NCI-H2227 (cell line): ENCODE results near the gene FBLL1.
"Not testable (repeated sequence)": the region's sequence is repeated elsewhere in the genome, so short reads cannot be mapped to it uniquely, and the experiment has no call there.

ENCODE experiments used
- DNase-seq: peaks from one replicate; lab custom pipeline; 2025; ENCODE audit not compliant: unreplicated experiment; lab: John Stamatoyannopoulos, UW

The FBLL1 gene

DNA sequence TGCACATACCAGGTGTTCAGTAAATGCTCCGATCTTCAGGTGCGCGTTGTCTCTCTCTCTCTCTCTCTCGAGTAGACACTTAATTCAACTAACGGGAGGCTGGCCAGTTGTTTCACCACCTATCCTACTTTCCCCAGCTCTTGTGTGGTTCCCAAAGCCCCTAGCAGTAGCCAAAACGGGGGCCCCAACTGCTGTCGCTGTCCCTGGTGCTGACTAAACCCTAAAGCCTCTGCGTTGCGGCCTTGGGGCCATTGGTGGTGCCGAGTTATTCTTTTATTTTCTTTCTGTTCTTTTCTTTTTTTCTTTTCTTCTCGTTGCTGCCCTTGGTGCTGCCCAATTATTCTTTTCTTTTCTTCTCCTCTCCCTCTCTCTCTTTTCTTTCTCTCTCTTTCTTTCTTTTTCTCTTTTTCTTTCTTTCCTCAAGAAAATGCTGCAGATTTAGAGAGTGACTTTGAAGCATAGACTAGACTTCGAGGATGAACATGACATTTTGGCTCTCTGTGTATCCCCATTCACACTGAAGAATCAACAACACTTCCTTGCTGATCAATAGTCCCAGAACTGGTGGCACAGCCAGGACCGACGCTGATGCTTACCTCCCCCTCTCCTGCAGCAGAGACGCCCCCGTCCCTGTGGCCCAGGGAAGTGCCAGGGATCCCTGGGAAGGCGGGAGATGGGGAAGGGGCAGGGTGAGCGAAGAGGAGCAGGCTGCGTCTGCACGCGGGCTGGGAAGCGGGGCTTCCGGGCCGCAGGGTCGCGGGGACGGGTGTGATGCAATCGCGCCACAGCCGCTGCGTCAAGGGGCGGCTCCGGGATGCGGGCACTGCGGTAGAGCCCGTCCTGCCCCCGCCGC is at the start of gene FBLL1:
Gene FBLL1 (plus strand): TSS at position 785 of the 853 bp plus-strand sequence. CDS start 200 bp downstream, outside the sequence.
- peak; percentile 66 for DNase-seq

- no peak for DNase-seq
Observed at GRCh38 chr5:168480601-168481000, 48.5 kb upstream of the FBLL1 start.

DNA sequence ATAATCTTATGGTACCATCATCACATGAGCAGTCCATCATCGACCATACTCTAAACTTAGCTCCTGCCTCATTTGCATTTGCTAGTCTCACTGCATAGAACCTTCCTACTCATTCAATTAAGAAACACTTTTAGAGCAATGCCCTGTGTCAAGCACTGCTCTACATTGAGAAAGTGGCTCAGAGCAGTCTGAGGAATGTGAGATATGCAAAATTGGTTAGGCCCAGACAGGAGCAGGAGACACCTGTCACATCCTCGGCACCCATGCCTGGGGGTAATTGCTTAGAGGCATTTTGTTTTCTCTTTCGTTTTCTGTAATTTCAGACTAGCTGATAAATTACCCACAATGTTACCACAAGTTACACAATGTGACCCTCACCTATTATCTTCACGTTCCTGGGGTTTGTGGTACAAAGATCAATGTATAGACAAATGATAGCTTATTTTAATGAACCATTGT is 47.7 kb upstream of the FBLL1 start:
- no peak for DNase-seq

- no peak for DNase-seq
Observed at GRCh38 chr5:168482361-168482760, 46.7 kb upstream of the FBLL1 start.

DNA sequence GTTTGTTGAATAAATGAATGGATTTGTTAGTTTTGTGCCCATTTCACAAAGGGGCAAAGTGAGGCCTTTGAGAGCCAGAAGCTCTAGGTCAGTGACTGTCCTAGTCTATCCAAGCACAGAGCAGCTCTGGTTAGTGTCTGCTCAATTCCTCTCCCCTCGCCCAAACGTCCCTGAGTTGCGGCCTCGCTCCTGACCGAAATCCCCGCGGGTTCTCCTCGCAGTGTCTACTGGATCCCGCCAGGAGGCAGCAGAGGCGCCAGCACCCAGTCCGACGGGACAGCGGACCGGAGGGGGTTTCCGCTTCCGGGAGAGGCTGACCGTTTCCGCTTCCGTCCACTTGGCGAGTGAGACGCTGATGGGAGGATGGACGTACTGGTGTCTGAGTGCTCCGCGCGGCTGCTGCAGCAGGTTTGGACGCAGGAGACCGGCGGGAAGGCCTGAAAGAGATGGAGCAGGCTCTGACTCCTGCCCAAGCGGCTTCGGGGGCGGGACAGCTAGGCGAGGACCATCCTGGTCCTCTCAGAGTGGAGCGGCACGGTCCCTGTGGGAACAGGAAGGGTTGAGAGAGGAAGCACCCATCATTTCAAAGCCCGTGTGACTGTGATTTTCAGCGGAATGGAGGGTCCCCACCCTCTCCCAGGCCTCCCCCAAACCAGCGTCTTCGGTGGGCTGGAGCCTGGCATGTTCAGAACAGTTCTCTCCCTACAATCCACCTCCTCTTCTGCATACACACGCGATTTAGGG is 42.8 kb upstream of the FBLL1 start, which contains the start of gene RARS1:
Gene RARS1 (plus strand): TSS at position 336 of the 744 bp plus-strand sequence. CDS start 28 bp downstream, at position 364.
- peak; percentile 92 for DNase-seq

- no peak for DNase-seq
Observed at GRCh38 chr5:168489059-168489458, 40.0 kb upstream of the FBLL1 start.

DNA sequence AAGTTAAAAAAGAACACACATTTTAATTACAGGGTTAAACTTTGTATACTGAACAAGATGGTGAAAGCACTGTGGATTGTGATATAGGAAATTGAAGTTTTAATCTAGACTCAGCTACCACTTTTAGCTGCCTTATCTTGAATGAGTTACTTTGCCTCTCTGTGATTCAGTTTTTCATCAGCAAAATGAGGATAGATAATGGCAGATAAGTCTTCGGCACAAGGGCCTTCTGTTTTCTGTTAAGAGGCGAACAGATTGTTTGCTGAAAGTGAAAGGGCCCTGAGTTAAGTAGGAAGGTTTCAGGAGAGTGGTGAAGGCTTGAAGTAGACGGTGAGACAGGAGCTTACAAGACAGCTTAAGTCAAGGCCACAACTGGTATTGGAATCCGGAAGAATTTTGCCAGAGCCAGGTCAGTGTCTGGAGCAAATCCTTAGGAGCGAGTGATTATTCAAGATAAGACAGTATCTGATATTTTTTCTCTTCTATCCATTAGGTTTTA is 35.0 kb upstream of the FBLL1 start:
- no peak for DNase-seq

GRCh38 chr5:168502563-168503237 is 26.4 kb upstream of the FBLL1 start:
- DNase-seq = no peak

GRCh38 chr5:168513861-168514428 is 15.2 kb upstream of the FBLL1 start:
- no peak for DNase-seq

DNA sequence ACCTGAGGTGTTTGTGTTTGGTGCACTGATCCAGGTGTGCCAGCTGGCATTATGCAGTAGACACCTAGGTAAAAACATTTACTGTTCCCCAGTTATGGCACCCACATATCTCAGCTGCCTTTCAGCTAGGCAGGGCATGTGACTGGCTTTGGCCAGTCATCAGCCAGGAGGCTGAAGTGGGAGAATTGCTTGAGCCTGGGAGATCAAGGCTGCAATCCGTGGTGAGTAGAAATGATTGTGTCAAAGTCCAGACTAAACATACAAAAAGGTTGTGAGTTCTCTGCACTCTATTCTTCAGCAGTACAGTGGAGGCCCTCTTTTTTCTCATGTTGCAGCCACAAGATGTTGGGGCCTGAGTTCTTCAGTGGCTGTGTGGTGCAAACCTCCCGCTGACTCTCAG is 3.2 kb upstream of the FBLL1 start:
- DNase-seq = no peak

DNA sequence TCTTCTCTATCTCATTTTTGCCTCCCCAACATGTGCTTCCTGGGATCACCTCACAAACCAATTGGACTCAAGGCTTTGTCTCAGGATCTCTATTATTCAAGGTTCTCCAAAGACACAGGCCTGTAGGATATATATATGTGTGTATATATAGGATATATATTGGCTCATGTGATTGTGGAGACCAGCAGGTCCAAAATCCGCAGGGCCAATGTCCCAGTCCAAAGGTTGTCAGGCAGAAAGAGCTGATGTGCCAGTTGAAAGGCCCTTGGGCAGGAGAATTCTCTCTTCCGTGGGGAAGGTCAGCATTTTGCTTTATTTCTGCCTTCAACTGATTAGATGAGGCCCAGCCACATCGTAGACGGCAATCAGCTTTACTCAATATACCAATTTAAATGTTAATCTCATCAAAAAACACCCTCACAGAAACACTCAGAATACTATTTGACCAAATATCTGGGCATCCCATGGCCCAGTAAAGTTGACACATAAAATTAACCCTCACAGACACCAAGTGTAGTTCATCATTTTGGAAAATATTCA is 1.3 kb upstream of the FBLL1 start:
- no peak for DNase-seq

GRCh38 chr5:168529374-168530234 is 499 bp downstream of the FBLL1 start:
- peak; percentile 25 for DNase-seq

DNA sequence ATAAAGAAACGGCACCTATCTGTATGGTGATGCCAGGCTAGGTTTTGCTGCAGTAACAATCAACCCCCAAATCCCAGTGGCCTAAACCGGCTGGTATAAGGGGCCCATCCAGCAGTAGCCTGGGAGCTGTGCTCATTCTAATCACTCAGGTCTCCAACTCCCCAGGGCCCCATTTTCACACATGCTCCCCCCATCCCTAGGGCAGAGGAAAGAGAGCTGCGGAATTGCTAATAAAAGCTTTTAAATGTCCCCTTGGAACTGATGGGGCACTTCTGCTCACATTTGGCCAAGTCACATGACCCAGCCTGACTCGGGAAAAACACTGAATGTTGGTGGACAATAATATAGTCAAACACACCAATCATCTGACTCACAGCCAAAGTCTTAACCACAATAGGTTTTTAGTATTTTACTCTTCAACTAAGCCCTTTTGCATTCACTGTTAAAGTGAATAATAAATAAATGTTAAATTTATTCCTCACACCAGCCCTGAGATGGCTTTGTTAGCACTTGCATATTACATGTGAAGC is 1.6 kb downstream of the FBLL1 start:
- DNase-seq = no peak

GRCh38 chr5:168531191-168531590 is 2.1 kb downstream of the FBLL1 start:
- no peak for DNase-seq

DNA sequence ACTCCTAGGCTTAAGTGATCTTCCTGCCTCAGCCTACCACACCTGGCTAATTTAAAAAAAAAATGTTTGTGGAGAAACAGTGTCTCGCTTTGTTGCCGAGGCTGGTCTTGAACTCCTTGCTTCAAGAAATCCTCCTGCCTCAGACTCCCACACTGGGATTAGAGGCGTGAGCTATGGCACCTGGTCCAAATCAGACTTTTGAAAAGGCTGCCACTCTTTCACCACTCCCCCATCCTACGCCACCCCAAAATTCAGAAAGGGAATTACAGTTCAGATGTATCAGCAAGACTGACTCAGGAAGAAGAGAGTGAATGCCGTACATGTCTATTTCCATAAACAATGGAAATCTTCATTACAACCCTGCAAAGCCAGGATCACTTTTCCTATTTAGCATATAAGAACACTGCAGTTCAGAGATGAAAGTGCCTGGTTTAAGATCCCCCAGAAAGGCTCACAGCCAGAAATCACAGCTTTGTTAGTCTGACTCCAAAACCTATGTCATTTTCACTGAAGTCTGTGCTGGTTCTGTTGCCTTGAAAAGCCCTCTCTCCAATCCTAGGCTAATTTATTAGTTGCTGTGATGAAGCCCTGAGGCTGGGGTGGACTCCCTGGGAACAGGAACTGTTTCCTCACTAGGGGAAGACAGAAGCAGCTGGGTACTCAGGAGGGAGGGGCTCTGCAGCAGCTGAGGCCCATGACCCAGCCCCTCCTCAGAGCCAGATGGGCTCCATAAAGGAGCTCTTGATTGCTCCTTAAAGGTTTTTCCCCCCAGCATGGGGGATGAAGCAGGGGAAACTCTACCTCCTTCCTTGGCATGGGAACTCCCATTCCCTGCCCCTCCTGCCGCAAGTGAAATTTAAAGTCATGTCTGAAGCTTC is 3.1 kb downstream of the FBLL1 start:
- DNase-seq = peak; percentile 26

DNA sequence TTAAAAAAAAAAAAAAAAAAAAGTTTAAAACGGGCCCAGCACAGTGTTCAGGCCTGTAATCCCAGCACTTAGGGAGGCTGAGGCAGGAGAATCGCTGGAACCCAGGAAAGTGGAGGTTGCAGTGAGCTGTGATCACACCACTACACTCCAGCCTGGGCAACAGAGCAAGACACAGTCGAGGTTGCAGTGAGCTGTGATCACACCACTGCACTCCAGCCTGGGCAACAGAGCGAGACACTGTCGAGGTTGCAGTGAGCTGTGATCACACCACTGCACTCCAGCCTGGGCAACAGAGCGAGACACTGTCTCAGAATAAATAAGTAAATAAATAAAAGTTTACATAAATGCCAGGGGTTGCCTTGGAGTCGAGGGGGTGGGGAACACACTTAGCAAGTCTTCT is 5.2 kb downstream of the FBLL1 start:
- DNase-seq = not testable (repeated sequence)

GRCh38 chr5:168537176-168537575 is 8.1 kb downstream of the FBLL1 start:
- DNase-seq = no peak

- DNase-seq = no peak
Observed at GRCh38 chr5:168549554-168549953, 20.4 kb downstream of the FBLL1 start.
